ENCODE data around the gene ADCK1.

The ADCK1 gene

DNA sequence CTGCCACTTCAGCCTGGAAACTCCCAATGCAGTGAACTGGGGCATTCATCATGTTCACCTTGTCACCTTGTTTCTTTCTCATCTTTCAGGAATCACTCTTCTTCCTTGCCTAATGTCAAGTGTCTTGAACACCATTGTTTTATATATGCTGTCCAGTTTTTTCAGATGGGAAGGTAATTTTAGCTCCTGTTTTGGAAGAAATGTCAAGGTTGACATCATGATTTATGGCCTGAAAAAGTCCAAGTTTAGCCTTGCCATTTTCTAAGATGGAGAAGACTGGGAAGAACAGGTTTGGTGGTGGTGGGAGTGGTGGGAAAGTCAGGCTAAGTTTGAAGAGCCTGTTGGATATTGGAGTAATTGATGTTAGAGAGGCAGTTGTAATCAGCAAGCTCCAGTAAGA, 54.0 kb downstream of the ADCK1 start:
- CTCF ChIA-PET = interaction anchor here (0.6 to 1.2 kb wide), 2 partner anchors 8 to 16 kb away, joined by 3 to 4 read pairs; no protein-coding TSS in a partner anchor
- Histone ChIP-seq H3K4me3 (ENCODE audit: low read depth, low read length) (no peak overlapping the region), H3K36me3 (ENCODE audit: control insufficient read depth in 2 of 2, insufficient read depth in 1 of 2, low read length in 2 of 2) (no peaks in the 10 kb centered on the region), H3K27ac (ENCODE audit: extremely low read depth, low read depth, low read length) (no peak overlapping the region), H3K4me1 (ENCODE audit: control insufficient read depth, insufficient read depth, low read length) (no peaks in the 10 kb centered on the region), H3K9me3 (ENCODE audit: control insufficient read depth, insufficient read depth, low read depth, low read length) (no peaks in the 10 kb centered on the region)
- TF ChIP-seq, protein P1, sequence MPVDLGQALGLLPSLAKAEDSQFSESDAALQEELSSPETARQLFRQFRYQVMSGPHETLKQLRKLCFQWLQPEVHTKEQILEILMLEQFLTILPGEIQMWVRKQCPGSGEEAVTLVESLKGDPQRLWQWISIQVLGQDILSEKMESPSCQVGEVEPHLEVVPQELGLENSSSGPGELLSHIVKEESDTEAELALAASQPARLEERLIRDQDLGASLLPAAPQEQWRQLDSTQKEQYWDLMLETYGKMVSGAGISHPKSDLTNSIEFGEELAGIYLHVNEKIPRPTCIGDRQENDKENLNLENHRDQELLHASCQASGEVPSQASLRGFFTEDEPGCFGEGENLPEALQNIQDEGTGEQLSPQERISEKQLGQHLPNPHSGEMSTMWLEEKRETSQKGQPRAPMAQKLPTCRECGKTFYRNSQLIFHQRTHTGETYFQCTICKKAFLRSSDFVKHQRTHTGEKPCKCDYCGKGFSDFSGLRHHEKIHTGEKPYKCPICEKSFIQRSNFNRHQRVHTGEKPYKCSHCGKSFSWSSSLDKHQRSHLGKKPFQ (tag by site-specific recombination; IDR thresholded peaks at IDR 0.05) = no peak
- no peak for TF ChIP-seq SALL2 (tag by site-specific recombination; IDR thresholded peaks at IDR 0.05; ENCODE audit: borderline replicate concordance)
- no peak for TF ChIP-seq ZBTB20 (tag by site-specific recombination; IDR thresholded peaks at IDR 0.05)
- TF ChIP-seq, protein P2, sequence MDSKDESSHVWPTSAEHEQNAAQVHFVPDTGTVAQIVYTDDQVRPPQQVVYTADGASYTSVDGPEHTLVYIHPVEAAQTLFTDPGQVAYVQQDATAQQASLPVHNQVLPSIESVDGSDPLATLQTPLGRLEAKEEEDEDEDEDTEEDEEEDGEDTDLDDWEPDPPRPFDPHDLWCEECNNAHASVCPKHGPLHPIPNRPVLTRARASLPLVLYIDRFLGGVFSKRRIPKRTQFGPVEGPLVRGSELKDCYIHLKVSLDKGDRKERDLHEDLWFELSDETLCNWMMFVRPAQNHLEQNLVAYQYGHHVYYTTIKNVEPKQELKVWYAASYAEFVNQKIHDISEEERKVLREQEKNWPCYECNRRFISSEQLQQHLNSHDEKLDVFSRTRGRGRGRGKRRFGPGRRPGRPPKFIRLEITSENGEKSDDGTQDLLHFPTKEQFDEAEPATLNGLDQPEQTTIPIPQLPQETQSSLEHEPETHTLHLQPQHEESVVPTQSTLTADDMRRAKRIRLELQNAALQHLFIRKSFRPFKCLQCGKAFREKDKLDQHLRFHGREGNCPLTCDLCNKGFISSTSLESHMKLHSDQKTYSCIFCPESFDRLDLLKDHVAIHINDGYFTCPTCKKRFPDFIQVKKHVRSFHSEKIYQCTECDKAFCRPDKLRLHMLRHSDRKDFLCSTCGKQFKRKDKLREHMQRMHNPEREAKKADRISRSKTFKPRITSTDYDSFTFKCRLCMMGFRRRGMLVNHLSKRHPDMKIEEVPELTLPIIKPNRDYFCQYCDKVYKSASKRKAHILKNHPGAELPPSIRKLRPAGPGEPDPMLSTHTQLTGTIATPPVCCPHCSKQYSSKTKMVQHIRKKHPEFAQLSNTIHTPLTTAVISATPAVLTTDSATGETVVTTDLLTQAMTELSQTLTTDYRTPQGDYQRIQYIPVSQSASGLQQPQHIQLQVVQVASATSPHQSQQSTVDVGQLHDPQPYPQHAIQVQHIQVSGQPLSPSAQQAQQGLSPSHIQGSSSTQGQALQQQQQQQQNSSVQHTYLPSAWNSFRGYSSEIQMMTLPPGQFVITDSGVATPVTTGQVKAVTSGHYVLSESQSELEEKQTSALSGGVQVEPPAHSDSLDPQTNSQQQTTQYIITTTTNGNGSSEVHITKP (tag by site-specific recombination; IDR thresholded peaks at IDR 0.05) = no peak
- no peak for TF ChIP-seq ZBTB8A (tag by site-specific recombination; IDR thresholded peaks at IDR 0.05)
- no peak for TF ChIP-seq HOXA7 (CRISPR knock-in tag; IDR thresholded peaks at IDR 0.05; ENCODE audit: borderline replicate concordance)
- no peak for TF ChIP-seq ZNF585B (tag by site-specific recombination; IDR thresholded peaks at IDR 0.05)
- no peak for TF ChIP-seq ZSCAN30 (tag by site-specific recombination; IDR thresholded peaks at IDR 0.05)
- TF ChIP-seq, protein P3, sequence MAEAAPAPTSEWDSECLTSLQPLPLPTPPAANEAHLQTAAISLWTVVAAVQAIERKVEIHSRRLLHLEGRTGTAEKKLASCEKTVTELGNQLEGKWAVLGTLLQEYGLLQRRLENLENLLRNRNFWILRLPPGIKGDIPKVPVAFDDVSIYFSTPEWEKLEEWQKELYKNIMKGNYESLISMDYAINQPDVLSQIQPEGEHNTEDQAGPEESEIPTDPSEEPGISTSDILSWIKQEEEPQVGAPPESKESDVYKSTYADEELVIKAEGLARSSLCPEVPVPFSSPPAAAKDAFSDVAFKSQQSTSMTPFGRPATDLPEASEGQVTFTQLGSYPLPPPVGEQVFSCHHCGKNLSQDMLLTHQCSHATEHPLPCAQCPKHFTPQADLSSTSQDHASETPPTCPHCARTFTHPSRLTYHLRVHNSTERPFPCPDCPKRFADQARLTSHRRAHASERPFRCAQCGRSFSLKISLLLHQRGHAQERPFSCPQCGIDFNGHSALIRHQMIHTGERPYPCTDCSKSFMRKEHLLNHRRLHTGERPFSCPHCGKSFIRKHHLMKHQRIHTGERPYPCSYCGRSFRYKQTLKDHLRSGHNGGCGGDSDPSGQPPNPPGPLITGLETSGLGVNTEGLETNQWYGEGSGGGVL (tag by site-specific recombination; IDR thresholded peaks at IDR 0.05) = no peak
- TF ChIP-seq ZNF2 (tag by site-specific recombination; IDR thresholded peaks at IDR 0.05) = no peak
- no peak for TF ChIP-seq ZNF433 (tag by site-specific recombination; IDR thresholded peaks at IDR 0.05; ENCODE audit: low read depth)
- TF ChIP-seq ZXDB (tag by site-specific recombination; IDR thresholded peaks at IDR 0.05) = no peak
- TF ChIP-seq ZNF366 (tag by site-specific recombination; conservative IDR thresholded peaks at IDR 0.05) = no peak
- no peak for TF ChIP-seq GLIS1 (tag by site-specific recombination; IDR thresholded peaks at IDR 0.05)
- TF ChIP-seq ZNF501 (tag by site-specific recombination; IDR thresholded peaks at IDR 0.05) = no peak
- no peak for TF ChIP-seq SETDB1 (IDR thresholded peaks at IDR 0.05; ENCODE audit: insufficient read length, low read length)
- no peak for TF ChIP-seq BCL11B (tag by site-specific recombination; IDR thresholded peaks at IDR 0.05; ENCODE audit: low read depth)
- TF ChIP-seq ZNF140 (tag by site-specific recombination; IDR thresholded peaks at IDR 0.05) = no peak
- no peak for TF ChIP-seq GLI4 (tag by site-specific recombination; IDR thresholded peaks at IDR 0.05)
- POLR2A ChIA-PET = no interaction called here

DNA sequence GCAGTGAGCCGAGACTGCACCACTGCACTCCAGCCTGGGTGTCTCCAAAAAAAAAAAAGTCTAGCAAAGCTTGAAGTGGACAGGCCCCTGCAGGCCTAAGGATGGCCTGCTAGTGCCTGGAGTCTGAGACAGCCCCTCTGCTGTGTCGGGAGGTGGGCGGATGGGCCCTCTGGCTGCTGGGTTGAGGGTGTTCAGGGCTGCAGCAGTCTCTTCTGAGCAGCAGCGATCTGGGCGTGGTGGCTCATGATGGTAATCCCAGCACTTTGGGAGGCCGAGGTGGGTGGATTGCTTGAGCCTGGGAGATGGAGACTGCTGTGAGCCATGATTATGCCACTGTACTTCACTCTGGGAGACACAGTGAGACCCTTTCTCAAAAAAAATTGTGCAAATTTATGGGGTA, 57.0 kb downstream of the ADCK1 start:
- H3K9me3 ChIP-seq (ENCODE audit: control insufficient read depth, insufficient read depth, low read depth, low read length) = no peaks in the 10 kb centered on the region
- ChIA-PET POLR2A (interaction anchor here (0.6 kb wide), 1 partner anchor 405 kb away, joined by 4 read pairs; no protein-coding TSS in a partner anchor), CTCF (interaction anchor here (0.6 kb wide), 1 partner anchor 464 kb away, joined by 3 read pairs; no protein-coding TSS in a partner anchor)
- H3K4me3 ChIP-seq (ENCODE audit: low read depth, low read length) = no peak overlapping the region
- H3K27ac ChIP-seq (ENCODE audit: extremely low read depth, low read depth, low read length) = no peak overlapping the region
- TF ChIP-seq ZNF239 (tag by site-specific recombination; IDR thresholded peaks at IDR 0.05) (no peak), ZBTB48 (tag by site-specific recombination; IDR thresholded peaks at IDR 0.05) (no peak), ZNF23 (tag by site-specific recombination; IDR thresholded peaks at IDR 0.05; ENCODE audit: borderline replicate concordance) (no peak), FEZF1 (tag by site-specific recombination; IDR thresholded peaks at IDR 0.05) (no peak), ZNF335 (tag by site-specific recombination; conservative IDR thresholded peaks at IDR 0.05) (no peak), ZNF24 (tag by site-specific recombination; IDR thresholded peaks at IDR 0.05) (no peak), ZNF768 (tag by site-specific recombination; IDR thresholded peaks at IDR 0.05) (no peak), ZNF76 (tag by site-specific recombination; IDR thresholded peaks at IDR 0.05; ENCODE audit: borderline replicate concordance, low read depth) (no peak), ZNF266 (tag by site-specific recombination; IDR thresholded peaks at IDR 0.05; ENCODE audit: low read depth) (no peak)
- TF ChIP-seq, protein P4, sequence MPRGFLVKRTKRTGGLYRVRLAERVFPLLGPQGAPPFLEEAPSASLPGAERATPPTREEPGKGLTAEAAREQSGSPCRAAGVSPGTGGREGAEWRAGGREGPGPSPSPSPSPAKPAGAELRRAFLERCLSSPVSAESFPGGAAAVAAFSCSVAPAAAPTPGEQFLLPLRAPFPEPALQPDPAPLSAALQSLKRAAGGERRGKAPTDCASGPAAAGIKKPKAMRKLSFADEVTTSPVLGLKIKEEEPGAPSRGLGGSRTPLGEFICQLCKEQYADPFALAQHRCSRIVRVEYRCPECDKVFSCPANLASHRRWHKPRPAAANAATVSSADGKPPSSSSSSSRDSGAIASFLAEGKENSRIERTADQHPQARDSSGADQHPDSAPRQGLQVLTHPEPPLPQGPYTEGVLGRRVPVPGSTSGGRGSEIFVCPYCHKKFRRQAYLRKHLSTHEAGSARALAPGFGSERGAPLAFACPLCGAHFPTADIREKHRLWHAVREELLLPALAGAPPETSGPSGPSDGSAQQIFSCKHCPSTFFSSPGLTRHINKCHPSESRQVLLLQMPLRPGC (tag by site-specific recombination; IDR thresholded peaks at IDR 0.05) = no peak
- no peaks in the 10 kb centered on the region for H3K36me3 ChIP-seq (ENCODE audit: control insufficient read depth in 2 of 2, insufficient read depth in 1 of 2, low read length in 2 of 2)
- H3K4me1 ChIP-seq (ENCODE audit: control insufficient read depth, insufficient read depth, low read length) = no peaks in the 10 kb centered on the region

All from HEK293 (cell line).